ENCODE measurements around the gene MMP15.

GRCh38 chr16:58013201-58013956 lies 12.2 kb upstream of the MMP15 start:
- TF ChIP-seq CTCF (IDR thresholded peaks at IDR 0.05; ENCODE audit: insufficient read depth, low read depth, low read length), result no peak
- no peak for TF ChIP-seq EZH2 (IDR thresholded peaks at IDR 0.05; ENCODE audit: insufficient read depth, low read length)

All from astrocyte (in vitro differentiated cells and primary cell).